Measurements from ENCODE around the gene PRSS36.

Gene PRSS36

DNA sequence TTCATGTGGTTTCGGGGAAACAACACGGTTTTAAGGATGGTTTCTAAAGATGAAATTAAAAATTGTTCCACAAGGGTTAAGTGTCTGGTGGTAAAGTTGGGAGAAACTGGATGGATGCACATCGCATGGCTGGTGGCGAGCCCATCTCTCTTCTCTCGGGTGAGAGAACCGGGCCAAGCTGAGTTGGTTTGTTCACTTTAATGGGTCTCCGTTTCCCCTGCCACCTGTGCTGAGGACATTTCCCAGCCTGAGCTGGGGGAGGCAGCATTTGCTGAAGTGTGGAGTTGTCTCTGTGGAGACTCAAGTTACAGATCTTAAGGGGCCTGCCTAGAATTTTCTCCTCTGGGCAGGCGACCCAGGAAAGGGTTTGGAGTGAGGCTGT is 37.9 kb upstream of the PRSS36 start:
- H3K27ac ChIP-seq, result no peak overlapping the region
- TF ChIP-seq, protein P1, sequence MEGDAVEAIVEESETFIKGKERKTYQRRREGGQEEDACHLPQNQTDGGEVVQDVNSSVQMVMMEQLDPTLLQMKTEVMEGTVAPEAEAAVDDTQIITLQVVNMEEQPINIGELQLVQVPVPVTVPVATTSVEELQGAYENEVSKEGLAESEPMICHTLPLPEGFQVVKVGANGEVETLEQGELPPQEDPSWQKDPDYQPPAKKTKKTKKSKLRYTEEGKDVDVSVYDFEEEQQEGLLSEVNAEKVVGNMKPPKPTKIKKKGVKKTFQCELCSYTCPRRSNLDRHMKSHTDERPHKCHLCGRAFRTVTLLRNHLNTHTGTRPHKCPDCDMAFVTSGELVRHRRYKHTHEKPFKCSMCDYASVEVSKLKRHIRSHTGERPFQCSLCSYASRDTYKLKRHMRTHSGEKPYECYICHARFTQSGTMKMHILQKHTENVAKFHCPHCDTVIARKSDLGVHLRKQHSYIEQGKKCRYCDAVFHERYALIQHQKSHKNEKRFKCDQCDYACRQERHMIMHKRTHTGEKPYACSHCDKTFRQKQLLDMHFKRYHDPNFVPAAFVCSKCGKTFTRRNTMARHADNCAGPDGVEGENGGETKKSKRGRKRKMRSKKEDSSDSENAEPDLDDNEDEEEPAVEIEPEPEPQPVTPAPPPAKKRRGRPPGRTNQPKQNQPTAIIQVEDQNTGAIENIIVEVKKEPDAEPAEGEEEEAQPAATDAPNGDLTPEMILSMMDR (conservative IDR thresholded peaks at IDR 0.05), result no peak
- no peak for TF ChIP-seq ZFX (IDR thresholded peaks at IDR 0.05)

DNA sequence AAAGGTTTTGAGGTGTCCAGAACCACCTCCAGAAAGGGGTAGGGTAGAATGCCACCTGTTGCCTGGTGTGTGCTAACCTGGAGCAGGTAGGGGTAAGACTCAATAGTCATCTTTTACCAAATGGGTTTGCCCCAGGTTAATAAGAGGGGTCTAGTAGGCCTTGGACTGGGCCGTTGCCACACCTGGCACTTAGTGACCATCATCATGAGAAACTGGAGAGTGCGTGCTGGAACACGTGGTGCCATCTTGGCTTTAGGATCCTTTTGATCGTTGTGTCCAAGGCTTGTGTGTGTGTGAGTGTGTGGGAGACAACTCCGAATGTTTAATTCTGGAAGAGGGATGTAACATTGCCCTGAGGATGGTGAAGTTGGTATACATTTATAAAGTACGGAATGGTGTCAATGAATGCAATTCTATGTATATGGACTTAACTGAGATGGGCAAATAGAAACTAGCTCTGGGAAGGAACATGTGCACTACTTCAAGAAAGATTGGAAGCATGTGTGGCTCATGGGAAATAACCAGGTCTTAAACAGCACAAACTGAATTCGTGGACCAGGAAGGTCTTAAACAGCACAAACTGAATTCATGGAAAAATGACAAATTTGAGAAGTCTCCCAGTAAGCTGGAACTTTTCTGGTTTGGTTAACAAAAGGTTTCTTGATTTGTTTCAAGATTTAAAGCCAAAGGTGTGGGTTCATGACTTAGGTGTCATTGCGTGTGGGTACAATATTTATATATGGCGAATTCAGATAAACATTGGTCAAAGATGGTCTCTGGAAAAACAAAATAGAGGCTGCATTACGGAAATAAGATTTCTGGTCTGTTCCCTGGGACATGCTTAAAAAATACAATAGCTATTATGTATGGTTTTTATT is 37.3 kb upstream of the PRSS36 start:
- no peak for TF ChIP-seq ZFX (IDR thresholded peaks at IDR 0.05)
- TF ChIP-seq, protein P1 (conservative IDR thresholded peaks at IDR 0.05), result no peak
- no peak overlapping the region for H3K27ac ChIP-seq

DNA sequence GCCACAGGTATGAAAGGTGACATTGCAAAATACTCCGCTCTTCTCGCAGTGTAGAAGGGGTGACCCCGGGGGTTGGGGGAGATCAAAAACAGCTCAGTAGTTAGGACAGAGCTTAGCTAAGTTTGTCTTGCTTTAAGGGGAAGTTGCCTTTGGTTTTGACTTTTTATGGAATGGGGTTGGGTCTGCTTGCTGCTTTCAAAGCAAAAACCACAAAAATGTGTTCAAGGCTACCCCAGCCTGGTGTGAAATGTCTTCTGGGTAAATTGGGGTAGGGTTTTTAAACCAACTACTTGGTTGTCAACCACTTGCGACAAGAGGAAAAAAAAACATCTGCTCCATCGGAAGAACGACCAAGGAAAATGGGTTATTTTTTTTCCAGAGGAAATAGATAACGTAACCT is 36.3 kb upstream of the PRSS36 start:
- no peak overlapping the region for H3K27ac ChIP-seq
- no peak for TF ChIP-seq ZFX (IDR thresholded peaks at IDR 0.05)
- TF ChIP-seq, protein P1 (conservative IDR thresholded peaks at IDR 0.05), result no peak

DNA sequence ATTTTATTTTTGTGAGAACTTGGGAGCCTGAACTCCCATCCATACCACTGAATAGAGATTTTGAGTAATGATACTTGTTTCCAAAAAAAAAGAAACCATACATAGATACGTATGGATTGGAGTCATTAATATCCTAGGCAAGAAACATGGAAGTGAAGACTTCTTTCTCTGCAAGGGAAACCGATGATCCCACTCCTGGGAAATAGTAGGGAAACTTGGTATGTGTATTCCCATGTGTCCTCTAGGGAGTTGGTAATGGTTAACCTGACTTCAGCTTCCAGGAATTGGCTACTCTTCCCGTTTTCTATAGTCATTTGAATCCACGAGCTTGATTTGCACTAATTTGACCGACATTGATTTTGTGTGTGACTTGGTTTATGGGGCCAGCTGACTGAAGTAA is 35.5 kb upstream of the PRSS36 start:
- no peak for TF ChIP-seq ZFX (IDR thresholded peaks at IDR 0.05)
- TF ChIP-seq, protein P1 (conservative IDR thresholded peaks at IDR 0.05), result no peak
- H3K27ac ChIP-seq, result no peak overlapping the region

DNA sequence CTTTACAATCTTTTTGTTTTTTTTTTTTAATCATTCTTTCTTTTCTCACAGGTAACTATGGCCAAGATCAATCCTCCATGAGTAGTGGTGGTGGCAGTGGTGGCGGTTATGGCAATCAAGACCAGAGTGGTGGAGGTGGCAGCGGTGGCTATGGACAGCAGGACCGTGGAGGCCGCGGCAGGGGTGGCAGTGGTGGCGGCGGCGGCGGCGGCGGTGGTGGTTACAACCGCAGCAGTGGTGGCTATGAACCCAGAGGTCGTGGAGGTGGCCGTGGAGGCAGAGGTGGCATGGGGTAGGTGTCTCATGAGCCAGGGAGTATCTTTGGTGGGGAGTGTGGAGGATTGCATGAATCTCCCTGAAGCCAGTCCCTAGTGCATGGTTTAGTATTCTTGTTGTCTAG is 35.0 kb upstream of the PRSS36 start:
- no peak overlapping the region for H3K27ac ChIP-seq
- TF ChIP-seq, protein P1 (conservative IDR thresholded peaks at IDR 0.05), result no peak
- TF ChIP-seq ZFX (IDR thresholded peaks at IDR 0.05), result no peak

DNA sequence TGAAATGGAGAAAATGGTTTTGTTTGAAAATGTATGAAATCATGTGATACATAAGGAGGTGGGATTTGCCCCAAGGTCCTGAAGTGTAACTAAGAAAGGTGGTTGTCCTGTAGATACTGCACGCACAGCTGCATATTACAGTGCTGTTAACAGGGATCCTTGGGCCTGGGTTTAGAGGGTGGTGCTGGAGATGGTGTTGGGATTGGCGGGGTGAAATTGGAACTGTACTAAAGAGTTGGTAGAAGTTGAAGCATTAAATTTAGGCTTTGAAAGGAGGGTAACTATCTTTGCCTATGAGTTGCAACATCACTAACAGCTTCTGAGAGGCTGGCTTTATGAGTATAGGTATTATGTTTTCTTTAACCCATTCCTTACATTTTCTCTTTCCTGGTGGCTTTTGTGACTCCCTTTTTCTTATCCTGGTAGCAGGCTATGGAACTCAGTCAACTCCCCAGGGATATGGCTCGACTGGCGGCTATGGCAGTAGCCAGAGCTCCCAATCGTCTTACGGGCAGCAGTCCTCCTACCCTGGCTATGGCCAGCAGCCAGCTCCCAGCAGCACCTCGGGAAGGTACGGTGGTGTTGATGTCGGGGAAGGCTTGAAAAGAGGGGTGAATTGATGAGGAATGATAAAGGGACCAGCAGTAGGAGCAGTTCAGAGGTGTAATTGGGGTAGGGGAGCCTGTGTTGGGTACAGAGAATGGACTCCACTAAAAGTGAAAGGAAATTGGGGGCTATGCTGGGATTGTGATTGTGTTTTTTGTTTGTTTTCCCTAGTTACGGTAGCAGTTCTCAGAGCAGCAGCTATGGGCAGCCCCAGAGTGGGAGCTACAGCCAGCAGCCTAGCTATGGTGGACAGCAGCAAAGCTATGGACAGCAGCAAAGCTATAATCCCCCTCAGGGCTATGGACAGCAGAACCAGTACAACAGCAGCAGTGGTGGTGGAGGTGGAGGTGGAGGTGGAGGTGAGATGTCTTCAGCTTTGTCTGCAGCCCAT is 33.9 kb upstream of the PRSS36 start:
- no peak overlapping the region for H3K27ac ChIP-seq
- TF ChIP-seq, protein P1 (conservative IDR thresholded peaks at IDR 0.05), result no peak
- no peak for TF ChIP-seq ZFX (IDR thresholded peaks at IDR 0.05)
